Smooth muscle cell (in vitro differentiated cells): ENCODE data around the gene SEMA3A. TPM values are rescaled to one million over a fixed set of nuclear protein-coding genes. Genes with fewer than 3 reads are reported as not detected.

Source experiments
- DNase-seq: peaks from one replicate; lab custom pipeline; 2025; ENCODE audit not compliant: unreplicated experiment; lab: John Stamatoyannopoulos, UW
- H2AFZ ChIP-seq: fragments of 200-600 bp; sonication (generic); 2 replicates; pipeline ENCODE4 v1.6.0; 2016; ENCODE audit warnings: antibody characterized with exemption, low read depth, mild to moderate bottlenecking
- H3F3A ChIP-seq: fragments of 200-600 bp; sonication (generic); 2 replicates; pipeline ENCODE4 v1.6.0; 2017; ENCODE audit warnings: antibody characterized with exemption, low read depth
- H3K27ac ChIP-seq: fragments of 200-600 bp; sonication (generic); 2 replicates; pipeline ENCODE4 v1.5.1; 2016; ENCODE audit warnings: low read depth, mild to moderate bottlenecking
- H3K27me3 ChIP-seq: fragments of 200-600 bp; sonication (generic); 2 replicates; pipeline ENCODE4 v1.6.1; 2016; ENCODE audit warnings: low read depth, mild to moderate bottlenecking
- H3K36me3 ChIP-seq: fragments of 200-600 bp; sonication (generic); 2 replicates; pipeline ENCODE4 v1.5.1; 2016; ENCODE audit warnings: low read depth
- H3K4me1 ChIP-seq: fragments of 200-600 bp; sonication (generic); 2 replicates; pipeline ENCODE4 v1.5.1; 2016; ENCODE audit warnings: low read depth
- H3K4me2 ChIP-seq: fragments of 200-600 bp; sonication (generic); 2 replicates; pipeline ENCODE4 v1.6.0; 2016; ENCODE audit warnings: mild to moderate bottlenecking
- H3K4me3 ChIP-seq: fragments of 200-600 bp; sonication (generic); 2 replicates; pipeline ENCODE4 v1.5.1; 2016; ENCODE audit warnings: mild to moderate bottlenecking
- H3K79me2 ChIP-seq: fragments of 200-600 bp; sonication (generic); 2 replicates; pipeline ENCODE4 v1.6.0; 2016; ENCODE audit warnings: low read depth, mild to moderate bottlenecking
- H3K9ac ChIP-seq: fragments of 200-600 bp; sonication (generic); 2 replicates; pipeline ENCODE4 v1.6.0; 2016; ENCODE audit warnings: low read depth
- H3K9me3 ChIP-seq: fragments of 200-600 bp; sonication (generic); replicated peaks from 2 replicates; pipeline ENCODE4 v1.5.1; 2016; ENCODE audit warnings: low read depth
- H4K20me1 ChIP-seq: fragments of 200-600 bp; sonication (generic); 2 replicates; pipeline ENCODE4 v1.6.0; 2016; ENCODE audit warnings: low read depth
- CTCF ChIP-seq: fragments of 200-600 bp; sonication (generic); IDR thresholded peaks from 2 replicates; pipeline ENCODE4 v1.5.1; 2017; ENCODE audit warnings: borderline replicate concordance, mild to moderate bottlenecking, antibody characterized with exemption; ENCODE audit not compliant: insufficient read depth, poor library complexity, severe bottlenecking
- WGBS: methylation state at CpG from one replicate; pipeline ENCODE4 v1.1.7; 2016; ENCODE audit warnings: low lambda C conversion rate; 5-methylcytosine and 5-hydroxymethylcytosine counted together
- polyA plus RNA-seq: library from polyadenylated mRNA; unstranded; fragments of >200 nt; fragmentation: Nextera tagmentation; extraction: Ambion mirVana; gene quantifications from 2 replicates; pipeline ENCODE4 v1.2.1, GENCODE V29; 2016
- total RNA-seq: library from RNA; depleted of rRNA; stranded (reverse); fragments of >200 nt; gene quantifications from 2 replicates; pipeline ENCODE4 v1.2.3, GENCODE V29; 2014

SEMA3A gene
- total and polyA plus RNA-seq, 2 experiments from 2014 or later: 8.3 to 34.6 TPM

DNA sequence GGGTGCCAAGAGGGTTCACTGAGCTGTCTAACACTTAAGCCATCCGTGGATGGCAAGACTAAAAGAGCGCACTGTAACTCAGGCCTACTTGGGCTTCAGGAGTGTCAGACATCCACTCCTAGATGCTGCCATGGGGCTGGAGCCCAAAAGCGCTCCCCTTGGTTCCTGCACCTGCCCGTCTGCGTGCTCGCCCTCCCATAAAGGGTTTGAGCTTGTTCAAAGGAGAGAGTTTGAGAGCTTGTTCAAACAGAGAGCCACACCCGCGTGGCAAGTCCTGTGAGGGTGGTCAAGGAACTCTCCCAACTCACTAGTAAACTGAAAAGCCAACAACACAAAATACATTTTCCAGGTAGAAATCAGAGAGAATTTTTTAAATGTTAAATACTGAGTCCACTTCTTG is 256.7 kb downstream of the SEMA3A start:
- Histone ChIP-seq H3K4me1 (no peaks in the 10 kb centered on the region), H3F3A (no peaks in the 10 kb centered on the region), H3K9me3 (no peaks in the 10 kb centered on the region), H3K4me3 (no peak overlapping the region), H2AFZ (no peak overlapping the region), H3K27me3 (no peaks in the 10 kb centered on the region), H3K9ac (no peak overlapping the region), H3K27ac (no peak overlapping the region), H3K79me2 (no peaks in the 10 kb centered on the region), H3K4me2 (no peak overlapping the region), H3K36me3 (no peaks in the 10 kb centered on the region), H4K20me1 (no peaks in the 10 kb centered on the region)
- over 99% methylated on average over 8 of the region's 8 CpGs for WGBS
- no peak for TF ChIP-seq CTCF
- no peak for DNase-seq

GRCh38 chr7:83936056-83936708 is 258.4 kb downstream of the SEMA3A start:
- H3K9me3 ChIP-seq: no peaks in the 10 kb centered on the region
- H3K36me3 ChIP-seq: no peaks in the 10 kb centered on the region
- no peak overlapping the region for H3K4me2 ChIP-seq
- H3K9ac ChIP-seq: no peak overlapping the region
- H3K4me3 ChIP-seq: no peak overlapping the region
- no peak overlapping the region for H2AFZ ChIP-seq
- H3K27me3 ChIP-seq: no peaks in the 10 kb centered on the region
- H3K27ac ChIP-seq: no peak overlapping the region
- no peaks in the 10 kb centered on the region for H3K4me1 ChIP-seq
- WGBS: 50% methylated on average over 5 of the region's 5 CpGs
- H3F3A ChIP-seq: no peaks in the 10 kb centered on the region
- H3K79me2 ChIP-seq: no peaks in the 10 kb centered on the region
- DNase-seq: no peak
- no peaks in the 10 kb centered on the region for H4K20me1 ChIP-seq
- peak; percentile 95 for TF ChIP-seq CTCF

DNA sequence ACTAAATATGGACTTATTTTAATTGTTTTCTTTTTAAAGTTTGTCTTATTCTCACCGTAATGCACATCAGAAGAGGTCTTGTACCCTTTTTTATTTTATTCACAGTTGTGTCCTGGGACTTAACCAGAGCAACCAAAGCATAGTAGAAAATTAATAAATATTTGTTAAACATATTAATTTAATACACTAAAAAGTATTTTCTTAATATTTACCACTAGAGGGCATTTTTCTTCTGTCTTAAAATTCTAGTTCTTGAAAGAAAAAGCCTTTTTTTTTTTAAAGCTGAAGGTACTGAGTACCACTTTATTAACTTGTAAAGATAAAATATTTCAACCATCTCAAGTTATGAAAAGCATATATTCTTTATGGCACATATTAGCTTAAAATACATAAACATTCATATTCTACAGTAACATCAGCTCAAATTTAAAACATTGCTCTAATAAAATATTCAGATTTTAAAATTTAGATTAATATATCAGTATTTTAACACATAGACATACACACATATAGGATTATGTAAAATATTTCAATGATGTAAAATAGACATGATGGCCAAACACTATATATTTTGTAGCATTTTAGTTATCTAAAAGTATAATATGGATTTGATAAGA is 260.4 kb downstream of the SEMA3A start:
- 93% methylated on average over 1 of the region's 1 CpG for WGBS
- no peaks in the 10 kb centered on the region for H3K27me3 ChIP-seq

More for the DNA sequence above, 260.4 kb downstream of the SEMA3A start:
- peak; percentile 57 for TF ChIP-seq CTCF
- DNase-seq: no peak
- Histone ChIP-seq H3K36me3 (no peaks in the 10 kb centered on the region), H3K4me3 (no peak overlapping the region), H3K4me1 (no peaks in the 10 kb centered on the region), H3K9ac (no peak overlapping the region), H3K79me2 (no peaks in the 10 kb centered on the region), H4K20me1 (no peaks in the 10 kb centered on the region), H2AFZ (no peak overlapping the region), H3F3A (no peaks in the 10 kb centered on the region), H3K9me3 (no peaks in the 10 kb centered on the region), H3K4me2 (no peak overlapping the region), H3K27ac (no peak overlapping the region)
